Kidney epithelial cell (primary cell): ENCODE data around the gene CD200R1. TPM values are rescaled to one million over a fixed set of nuclear protein-coding genes. Genes with fewer than 3 reads are reported as not detected.

Experiments
- DNase-seq: peaks from one replicate; pipeline ENCODE4 v3.0.0-alpha.2; 2010; ENCODE audit warnings: low read depth
- H3K27me3 ChIP-seq: 2 replicates; pipeline ENCODE4 v1.6.0; 2011; ENCODE audit warnings: low read length; ENCODE audit not compliant: control insufficient read depth, insufficient read depth
- H3K36me3 ChIP-seq: 2 replicates; pipeline ENCODE4 v1.5.1; 2011; ENCODE audit warnings: low read length; ENCODE audit not compliant: control insufficient read depth, insufficient read depth
- H3K4me3 ChIP-seq: 2 replicates; pipeline ENCODE4 v1.5.1; 2011; ENCODE audit warnings: low read depth, mild to moderate bottlenecking, control low read depth, low read length
- total RNA-seq: library from RNA; depleted of rRNA; stranded (reverse); fragments of >200 nt; gene quantifications from 2 replicates; pipeline ENCODE4 v1.2.3, GENCODE V29; 2015
- TF ChIP-seq, protein P1 (sequence below): IDR thresholded peaks from 2 replicates; pipeline ENCODE4 v1.5.1; 2011; ENCODE audit warnings: mild to moderate bottlenecking, moderate library complexity, low read length, control low read depth, inconsistent platforms; ENCODE audit not compliant: insufficient read depth, poor library complexity, severe bottlenecking

CD200R1 gene
- total RNA-seq, 1 donor from 2014 or later = not detected

- no peaks in the 10 kb centered on the region for H3K36me3 ChIP-seq
- H3K27me3 ChIP-seq = no peaks in the 10 kb centered on the region
- DNase-seq = no peak
- H3K4me3 ChIP-seq = no peak overlapping the region
- TF ChIP-seq, protein P1, sequence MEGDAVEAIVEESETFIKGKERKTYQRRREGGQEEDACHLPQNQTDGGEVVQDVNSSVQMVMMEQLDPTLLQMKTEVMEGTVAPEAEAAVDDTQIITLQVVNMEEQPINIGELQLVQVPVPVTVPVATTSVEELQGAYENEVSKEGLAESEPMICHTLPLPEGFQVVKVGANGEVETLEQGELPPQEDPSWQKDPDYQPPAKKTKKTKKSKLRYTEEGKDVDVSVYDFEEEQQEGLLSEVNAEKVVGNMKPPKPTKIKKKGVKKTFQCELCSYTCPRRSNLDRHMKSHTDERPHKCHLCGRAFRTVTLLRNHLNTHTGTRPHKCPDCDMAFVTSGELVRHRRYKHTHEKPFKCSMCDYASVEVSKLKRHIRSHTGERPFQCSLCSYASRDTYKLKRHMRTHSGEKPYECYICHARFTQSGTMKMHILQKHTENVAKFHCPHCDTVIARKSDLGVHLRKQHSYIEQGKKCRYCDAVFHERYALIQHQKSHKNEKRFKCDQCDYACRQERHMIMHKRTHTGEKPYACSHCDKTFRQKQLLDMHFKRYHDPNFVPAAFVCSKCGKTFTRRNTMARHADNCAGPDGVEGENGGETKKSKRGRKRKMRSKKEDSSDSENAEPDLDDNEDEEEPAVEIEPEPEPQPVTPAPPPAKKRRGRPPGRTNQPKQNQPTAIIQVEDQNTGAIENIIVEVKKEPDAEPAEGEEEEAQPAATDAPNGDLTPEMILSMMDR = no peak
These were observed 93.0 kb downstream of the CD200R1 start for GRCh38 chr3:112881891-112882290.

DNA sequence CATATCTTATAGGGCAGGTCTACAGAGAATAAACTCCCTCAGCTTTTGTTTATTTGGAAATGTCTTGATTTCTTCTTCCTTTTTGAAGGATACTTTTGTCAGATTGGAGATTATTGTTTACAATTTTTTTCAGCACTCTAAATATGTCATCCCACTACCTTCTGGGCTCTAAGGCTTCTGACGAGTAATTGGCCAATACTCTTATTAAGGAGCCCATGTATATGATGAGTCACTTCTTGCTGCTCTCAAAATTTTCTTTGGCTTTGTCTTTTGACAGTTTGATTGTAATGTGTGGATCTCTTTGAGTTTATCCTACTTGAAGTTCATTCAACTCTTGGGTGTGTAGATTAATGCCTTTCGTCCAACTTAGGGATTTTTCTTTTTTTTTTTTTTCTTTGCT, 99.3 kb downstream of the CD200R1 start:
- Histone ChIP-seq H3K36me3 (no peaks in the 10 kb centered on the region), H3K4me3 (no peak overlapping the region), H3K27me3 (no peaks in the 10 kb centered on the region)
- TF ChIP-seq, protein P1 = no peak
- DNase-seq = no peak

DNA sequence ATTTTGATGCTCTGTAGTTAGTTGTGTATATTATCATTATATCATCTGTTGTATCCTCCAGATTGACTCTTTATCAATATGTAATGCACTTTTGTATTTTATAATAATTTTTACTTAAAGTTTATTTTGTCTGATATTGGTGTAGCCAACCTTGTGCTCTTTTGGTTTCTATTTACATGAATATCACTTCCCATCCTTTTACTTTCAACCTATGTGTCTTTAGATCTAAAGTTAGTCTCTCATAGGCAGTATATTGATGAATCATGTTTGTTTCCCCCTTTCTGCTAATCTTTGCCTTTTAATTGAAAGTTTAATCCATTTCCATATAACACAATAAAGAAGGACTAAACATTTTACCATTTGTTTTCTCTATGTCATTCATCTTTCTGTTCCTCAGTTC, 100.2 kb downstream of the CD200R1 start:
- Histone ChIP-seq H3K27me3 (no peaks in the 10 kb centered on the region), H3K36me3 (no peaks in the 10 kb centered on the region), H3K4me3 (no peak overlapping the region)
- TF ChIP-seq, protein P1 = no peak
- DNase-seq = no peak

DNA sequence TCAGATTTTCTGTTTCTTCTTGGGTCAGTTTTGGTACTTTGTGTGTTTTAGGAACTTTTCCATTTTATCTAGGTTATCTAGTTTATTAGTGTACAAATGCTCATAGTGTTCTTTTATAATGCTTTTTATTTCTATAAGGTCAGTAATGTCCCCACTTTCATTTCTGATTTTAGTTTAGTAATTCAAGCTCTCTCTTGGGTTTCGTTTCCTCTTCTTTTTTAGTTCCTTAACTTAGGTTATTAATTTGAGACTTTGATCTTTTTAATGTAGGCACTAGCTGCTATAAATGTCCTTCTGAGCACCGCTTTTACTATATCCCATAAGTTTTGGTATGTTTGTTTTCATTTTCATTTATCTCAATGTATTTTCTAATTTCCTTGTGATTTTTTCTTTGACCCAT, 101.3 kb downstream of the CD200R1 start:
- no peaks in the 10 kb centered on the region for H3K36me3 ChIP-seq
- no peak overlapping the region for H3K4me3 ChIP-seq
- TF ChIP-seq, protein P1 = no peak
- DNase-seq = no peak
- no peaks in the 10 kb centered on the region for H3K27me3 ChIP-seq

GRCh38 chr3:112871735-112872134, 103.2 kb downstream of the CD200R1 start:
- H3K27me3 ChIP-seq = no peaks in the 10 kb centered on the region
- H3K4me3 ChIP-seq = no peak overlapping the region
- no peak for DNase-seq
- TF ChIP-seq, protein P1 = no peak
- no peaks in the 10 kb centered on the region for H3K36me3 ChIP-seq

Other genes starting within 250 kb of the CD200R1 start
- gene CD200R1L, start 128.2 kb downstream of the CD200R1 start, total RNA-seq = not detected in 2 replicates
- gene GTPBP8, start 15.9 kb upstream of the CD200R1 start, total RNA-seq = 18.7 and 22.8 TPM in 2 replicates
- 3.4 and 4.7 TPM in 2 replicates for gene BOC, start 236.5 kb upstream of the CD200R1 start, total RNA-seq